HG03439 (cell line): ENCODE data around the gene AJAP1.

ENCODE experiments used
- ATAC-seq: cut with Tn5 transposase; IDR thresholded peaks from one replicate; pipeline ENCODE4 v1.9.1; 2021; ENCODE audit warnings: mild to moderate bottlenecking, moderate library complexity; ENCODE audit not compliant: unreplicated experiment

The AJAP1 gene

GRCh38 chr1:4768553-4768952 lies 114.1 kb downstream of the AJAP1 start:
- no peak for ATAC-seq

- no peak for ATAC-seq
Observed at GRCh38 chr1:4769516-4770280, 115.3 kb downstream of the AJAP1 start.

- no peak for ATAC-seq
Observed at GRCh38 chr1:4770713-4771112, 116.3 kb downstream of the AJAP1 start.

- no peak for ATAC-seq
Observed at GRCh38 chr1:4771267-4771666, 116.9 kb downstream of the AJAP1 start.

- ATAC-seq, result no peak
Observed at GRCh38 chr1:4771721-4772120, 117.3 kb downstream of the AJAP1 start.

GRCh38 chr1:4772294-4773010 lies 118.0 kb downstream of the AJAP1 start:
- ATAC-seq, result no peak

GRCh38 chr1:4773226-4773625 lies 118.8 kb downstream of the AJAP1 start:
- ATAC-seq, result no peak

GRCh38 chr1:4775506-4775905 lies 121.1 kb downstream of the AJAP1 start:
- ATAC-seq, result no peak

- ATAC-seq, result no peak
Observed at GRCh38 chr1:4778056-4778455, 123.6 kb downstream of the AJAP1 start.

GRCh38 chr1:4781646-4782045 lies 127.2 kb downstream of the AJAP1 start:
- ATAC-seq, result no peak

- ATAC-seq, result no peak
Observed at GRCh38 chr1:4784761-4785160, 130.4 kb downstream of the AJAP1 start.

GRCh38 chr1:4786055-4786454 lies 131.6 kb downstream of the AJAP1 start:
- no peak for ATAC-seq

- ATAC-seq, result no peak
Observed at GRCh38 chr1:4787551-4787950, 133.1 kb downstream of the AJAP1 start.

- no peak for ATAC-seq
Observed at GRCh38 chr1:4792565-4792964, 138.2 kb downstream of the AJAP1 start.

GRCh38 chr1:4794020-4794780 lies 139.8 kb downstream of the AJAP1 start:
- no peak for ATAC-seq

- no peak for ATAC-seq
Observed at GRCh38 chr1:4796161-4797015, 142.0 kb downstream of the AJAP1 start.

GRCh38 chr1:4797016-4797410 lies 142.6 kb downstream of the AJAP1 start:
- no peak for ATAC-seq

- no peak for ATAC-seq
Observed at GRCh38 chr1:4797429-4797828, 143.0 kb downstream of the AJAP1 start.

GRCh38 chr1:4801192-4801924 lies 146.9 kb downstream of the AJAP1 start:
- no peak for ATAC-seq

- ATAC-seq, result no peak
Observed at GRCh38 chr1:4802024-4802423, 147.6 kb downstream of the AJAP1 start.
